ENCODE results near the gene GALT. TPM values are rescaled to one million over a fixed set of nuclear protein-coding genes. Genes with fewer than 3 reads are reported as not detected.

Gene GALT
- total RNA-seq, 6 experiments from 2014 or later, result 58.2 to 157 (median 117) TPM

DNA sequence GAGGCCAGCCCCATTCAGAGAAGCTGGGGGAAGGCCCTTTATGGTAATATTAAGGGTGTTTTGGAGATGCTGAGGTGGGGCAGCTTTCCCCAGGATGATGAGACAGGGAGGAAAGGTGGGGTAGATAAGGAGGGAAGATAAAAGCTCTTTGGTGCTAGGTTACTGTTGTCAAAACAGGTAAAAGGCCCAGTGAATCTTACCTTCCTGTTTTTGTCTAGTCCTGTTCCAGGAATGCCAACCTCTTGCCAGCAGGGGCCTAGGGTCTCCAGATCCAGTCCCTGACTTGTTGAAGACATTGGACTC, 16.8 kb downstream of the GALT start:
- H3K4me3 ChIP-seq, result no peak overlapping the region
- intact Hi-C loops (cut with DNase I), result no loop called here
- H3K36me3 ChIP-seq, result no peaks in the 10 kb centered on the region
- peaks cover 0 to 11% (median 5%) of the 10 kb centered on the region in 4 donors for H3K4me1 ChIP-seq
- no peaks in the 10 kb centered on the region for H3K9me3 ChIP-seq
- ATAC-seq, result no peak
- H3K27me3 ChIP-seq, result no peaks in the 10 kb centered on the region
- TF ChIP-seq, protein P1, sequence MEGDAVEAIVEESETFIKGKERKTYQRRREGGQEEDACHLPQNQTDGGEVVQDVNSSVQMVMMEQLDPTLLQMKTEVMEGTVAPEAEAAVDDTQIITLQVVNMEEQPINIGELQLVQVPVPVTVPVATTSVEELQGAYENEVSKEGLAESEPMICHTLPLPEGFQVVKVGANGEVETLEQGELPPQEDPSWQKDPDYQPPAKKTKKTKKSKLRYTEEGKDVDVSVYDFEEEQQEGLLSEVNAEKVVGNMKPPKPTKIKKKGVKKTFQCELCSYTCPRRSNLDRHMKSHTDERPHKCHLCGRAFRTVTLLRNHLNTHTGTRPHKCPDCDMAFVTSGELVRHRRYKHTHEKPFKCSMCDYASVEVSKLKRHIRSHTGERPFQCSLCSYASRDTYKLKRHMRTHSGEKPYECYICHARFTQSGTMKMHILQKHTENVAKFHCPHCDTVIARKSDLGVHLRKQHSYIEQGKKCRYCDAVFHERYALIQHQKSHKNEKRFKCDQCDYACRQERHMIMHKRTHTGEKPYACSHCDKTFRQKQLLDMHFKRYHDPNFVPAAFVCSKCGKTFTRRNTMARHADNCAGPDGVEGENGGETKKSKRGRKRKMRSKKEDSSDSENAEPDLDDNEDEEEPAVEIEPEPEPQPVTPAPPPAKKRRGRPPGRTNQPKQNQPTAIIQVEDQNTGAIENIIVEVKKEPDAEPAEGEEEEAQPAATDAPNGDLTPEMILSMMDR (IDR thresholded peaks at IDR 0.05), result no peak
- TF ChIP-seq POLR2A (IDR thresholded peaks at IDR 0.05), result no peak
- DNase-seq, result no peak
- no peak overlapping the region for H3K27ac ChIP-seq

DNA sequence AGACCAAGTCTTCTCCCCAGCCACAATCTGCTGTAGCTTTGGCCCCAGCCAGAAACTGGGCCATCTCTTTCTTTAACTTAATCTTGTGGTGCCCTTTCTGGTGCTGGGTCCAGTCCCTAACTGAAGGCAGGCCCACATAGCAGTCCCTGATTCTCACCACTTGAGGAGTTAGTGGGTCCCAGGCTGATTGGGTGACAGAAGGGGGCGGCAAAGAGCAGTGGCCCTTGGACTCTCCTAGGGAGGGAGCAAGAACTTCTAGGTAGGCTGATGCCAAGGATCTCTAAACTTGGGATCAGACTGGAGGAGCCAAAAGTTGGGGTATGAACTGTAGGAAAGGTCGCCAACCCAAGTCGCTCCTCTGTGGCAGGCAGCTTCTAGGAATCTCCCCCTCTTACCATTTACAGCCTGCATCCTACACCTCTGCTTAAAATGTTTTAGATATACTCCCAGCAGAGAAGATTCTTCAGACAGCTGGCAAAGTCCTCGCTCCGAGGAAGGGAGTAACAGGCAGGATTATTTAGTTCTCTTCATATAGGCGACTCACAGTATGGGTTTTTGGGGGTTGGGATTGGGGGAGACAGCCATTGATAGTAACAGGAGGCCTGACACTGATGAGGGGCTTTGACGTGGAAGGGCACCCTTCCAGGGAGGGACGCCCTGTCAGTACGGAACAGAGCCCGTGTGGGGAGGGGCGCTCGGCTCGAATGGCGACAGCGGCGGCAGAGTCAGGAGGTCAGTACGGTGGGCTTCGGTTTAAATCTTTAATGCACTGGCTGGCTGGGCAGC, 18.0 kb downstream of the GALT start:
- Histone ChIP-seq H3K4me3 (peak overlapping the region; percentile 71 to 85 (median 72)), H3K27ac (peak overlapping the region; percentile 74 to 93 (median 89)), H3K9me3 (no peaks in the 10 kb centered on the region), H3K27me3 (no peaks in the 10 kb centered on the region), H3K4me1 (peaks cover 0 to 11% (median 5%) of the 10 kb centered on the region in 4 donors), H3K36me3 (no peaks in the 10 kb centered on the region)
- intact Hi-C loops (cut with DNase I), result no loop called here
- TF ChIP-seq POLR2A (IDR thresholded peaks at IDR 0.05), result no peak
- TF ChIP-seq, protein P1 (IDR thresholded peaks at IDR 0.05), result peak; percentile 57 to 88 (median 82)
- DNase-seq (peak; percentile 81 to 86 (median 83)), ATAC-seq (peak; percentile 38 to 57 (median 55))
- 8% methylated on average over 7 of the region's 18 CpGs for WGBS (ENCODE audit: insufficient coverage, low coverage, low lambda C conversion rate, missing lambda C conversion rate)

DNA sequence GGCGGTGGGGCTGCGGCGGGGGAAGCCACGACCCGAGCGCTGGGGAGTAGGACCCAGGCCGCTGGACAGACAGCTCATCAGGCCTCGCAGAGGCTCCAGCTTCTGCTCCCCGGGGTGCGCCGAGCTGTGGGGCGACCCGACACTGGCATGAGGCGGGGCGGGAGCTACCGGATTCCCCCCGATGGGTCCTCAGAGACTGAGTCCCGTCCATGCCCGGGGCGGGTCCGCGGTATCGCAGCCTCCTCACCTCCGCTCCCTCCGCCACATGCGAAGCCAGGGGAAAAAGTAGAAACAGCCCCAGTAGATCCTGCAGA, 18.5 kb downstream of the GALT start:
- H3K27ac ChIP-seq, result peak overlapping the region; percentile 74 to 93 (median 89)
- DNase-seq (no peak), ATAC-seq (no peak)
- intact Hi-C loops (cut with DNase I), result no loop called here
- TF ChIP-seq, protein P1 (IDR thresholded peaks at IDR 0.05), result no peak
- no peak for TF ChIP-seq POLR2A (IDR thresholded peaks at IDR 0.05)
- H3K36me3 ChIP-seq, result no peaks in the 10 kb centered on the region
- no peaks in the 10 kb centered on the region for H3K27me3 ChIP-seq
- H3K4me1 ChIP-seq, result peaks cover 0 to 11% (median 5%) of the 10 kb centered on the region in 4 donors
- no peaks in the 10 kb centered on the region for H3K9me3 ChIP-seq
- 3% methylated on average over 7 of the region's 26 CpGs for WGBS (ENCODE audit: insufficient coverage, low coverage, low lambda C conversion rate, missing lambda C conversion rate)
- peak overlapping the region; percentile 71 to 85 (median 72) for H3K4me3 ChIP-seq

DNA sequence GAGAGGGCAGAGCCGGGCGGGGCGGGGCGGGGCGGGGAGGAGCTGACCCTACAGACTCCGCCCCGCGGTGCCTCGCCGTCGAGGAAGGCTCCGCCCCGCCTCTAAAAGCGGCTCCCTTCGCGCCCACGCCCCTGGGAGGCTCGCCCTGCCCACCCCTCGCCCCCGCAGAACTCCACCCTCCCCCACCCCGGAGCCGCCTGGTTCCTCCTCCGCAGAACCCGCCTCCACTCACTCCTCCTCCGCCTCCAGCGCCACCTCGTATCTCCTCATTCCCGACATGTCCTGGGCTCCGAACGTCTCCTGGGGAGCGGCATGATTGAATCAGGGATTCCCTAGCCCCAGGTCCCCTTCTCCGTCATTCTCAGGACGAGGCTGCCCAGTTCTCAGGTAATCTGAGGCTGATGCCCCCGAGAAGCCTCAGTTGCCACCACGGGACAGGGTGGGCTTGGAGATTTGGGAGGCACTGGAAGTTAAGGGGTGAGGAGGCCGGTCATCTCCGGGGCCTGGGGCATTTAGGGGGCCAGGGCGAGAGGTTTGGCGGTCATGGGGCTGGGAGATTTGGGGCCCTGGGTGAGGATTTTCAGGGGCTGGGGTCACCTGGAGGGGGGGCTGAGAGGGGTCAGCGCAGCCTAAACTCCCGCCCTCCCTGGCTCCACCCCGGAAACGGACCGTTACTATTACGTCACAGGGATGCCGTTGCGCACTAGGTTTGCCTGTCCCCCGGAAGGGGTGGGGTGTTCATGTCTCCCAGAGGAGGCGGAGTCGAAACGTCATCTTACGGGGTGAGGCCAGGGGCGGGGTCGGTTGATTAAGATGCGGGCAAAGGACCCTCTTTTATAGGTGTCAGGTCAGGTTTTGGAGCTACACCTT, 19.1 kb downstream of the GALT start:
- DNase-seq (peak; percentile 97 to 98 (median 97)), ATAC-seq (peak; percentile 86 to 93 (median 88))
- Histone ChIP-seq H3K36me3 (no peaks in the 10 kb centered on the region), H3K9me3 (no peaks in the 10 kb centered on the region), H3K27me3 (no peaks in the 10 kb centered on the region), H3K4me3 (peak overlapping the region; percentile 71 to 85 (median 72)), H3K27ac (peak overlapping the region; percentile 87 to 93 (median 89)), H3K4me1 (peaks cover 0 to 11% (median 5%) of the 10 kb centered on the region in 4 donors)
- WGBS (ENCODE audit: insufficient coverage, low coverage, low lambda C conversion rate, missing lambda C conversion rate), result 0% methylated on average over 8 of the region's 55 CpGs
- intact Hi-C loops (cut with DNase I), result no loop called here
- TF ChIP-seq, protein P1 (IDR thresholded peaks at IDR 0.05), result no peak
- peak; percentile 83 for TF ChIP-seq POLR2A (IDR thresholded peaks at IDR 0.05)

All from right lobe of liver (tissue), 6 donors.